HG02763 (cell line): Measurements from ENCODE around the gene RALGPS1.
"Not testable (repeated sequence)": the region's sequence is repeated elsewhere in the genome, so short reads cannot be mapped to it uniquely, and the experiment has no call there.

Source experiments
- ATAC-seq: cut with Tn5 transposase; IDR thresholded peaks from one replicate; pipeline ENCODE4 v1.9.1; 2021; ENCODE audit warnings: mild to moderate bottlenecking, moderate library complexity; ENCODE audit not compliant: unreplicated experiment

Gene RALGPS1

GRCh38 chr9:126985870-126986498 is 71.4 kb downstream of the RALGPS1 start:
- peak; percentile 52 for ATAC-seq

- ATAC-seq: no peak
Measured at GRCh38 chr9:126986506-126986951, 71.9 kb downstream of the RALGPS1 start.

GRCh38 chr9:126988857-126989256 is 74.3 kb downstream of the RALGPS1 start:
- ATAC-seq: no peak

GRCh38 chr9:126989847-126990842 is 75.6 kb downstream of the RALGPS1 start:
- no peak for ATAC-seq

GRCh38 chr9:126991183-126991582 is 76.6 kb downstream of the RALGPS1 start:
- no peak for ATAC-seq

- ATAC-seq: no peak
Measured at GRCh38 chr9:126992427-126992826, 77.8 kb downstream of the RALGPS1 start.

GRCh38 chr9:126999315-127000068 is 84.9 kb downstream of the RALGPS1 start:
- ATAC-seq: no peak

GRCh38 chr9:127004946-127005769 is 90.6 kb downstream of the RALGPS1 start:
- peak; percentile 94 for ATAC-seq

GRCh38 chr9:127005770-127006314 is 91.3 kb downstream of the RALGPS1 start:
- no peak for ATAC-seq

GRCh38 chr9:127007638-127008037 is 93.1 kb downstream of the RALGPS1 start:
- no peak for ATAC-seq

- no peak for ATAC-seq
Measured at GRCh38 chr9:127008076-127008475, 93.5 kb downstream of the RALGPS1 start.

GRCh38 chr9:127011772-127012171 is 97.2 kb downstream of the RALGPS1 start:
- ATAC-seq: no peak

- no peak for ATAC-seq
Measured at GRCh38 chr9:127012250-127012649, 97.7 kb downstream of the RALGPS1 start.

GRCh38 chr9:127013597-127013996 is 99.0 kb downstream of the RALGPS1 start:
- ATAC-seq: no peak

- no peak for ATAC-seq
Measured at GRCh38 chr9:127014216-127014909, 99.8 kb downstream of the RALGPS1 start.

- ATAC-seq: no peak
Measured at GRCh38 chr9:127014910-127015540, 100.4 kb downstream of the RALGPS1 start.

- no peak for ATAC-seq
Measured at GRCh38 chr9:127015921-127016512, 101.4 kb downstream of the RALGPS1 start.

- not testable (repeated sequence) for ATAC-seq
Measured at GRCh38 chr9:127017979-127018378, 103.4 kb downstream of the RALGPS1 start.

GRCh38 chr9:127018935-127019334 is 104.4 kb downstream of the RALGPS1 start:
- no peak for ATAC-seq
